Skeletal muscle cell (primary cell): ENCODE data around the gene AKR1B15.
A peak's percentile ranks its signal among the peaks of the same experiment; 100 is the strongest.
"Not testable (repeated sequence)": the region's sequence is repeated elsewhere in the genome, so short reads cannot be mapped to it uniquely, and the experiment has no call there.

ENCODE experiments used
- DNase-seq: peaks from one replicate; pipeline ENCODE4 v3.0.0-alpha.2; 2010; ENCODE audit warnings: low read depth
- H3K4me3 ChIP-seq: 2 replicates; pipeline ENCODE4 v1.5.1; 2011; ENCODE audit warnings: low read depth, mild to moderate bottlenecking, control low read depth, low read length, moderate library complexity

The AKR1B15 gene

DNA sequence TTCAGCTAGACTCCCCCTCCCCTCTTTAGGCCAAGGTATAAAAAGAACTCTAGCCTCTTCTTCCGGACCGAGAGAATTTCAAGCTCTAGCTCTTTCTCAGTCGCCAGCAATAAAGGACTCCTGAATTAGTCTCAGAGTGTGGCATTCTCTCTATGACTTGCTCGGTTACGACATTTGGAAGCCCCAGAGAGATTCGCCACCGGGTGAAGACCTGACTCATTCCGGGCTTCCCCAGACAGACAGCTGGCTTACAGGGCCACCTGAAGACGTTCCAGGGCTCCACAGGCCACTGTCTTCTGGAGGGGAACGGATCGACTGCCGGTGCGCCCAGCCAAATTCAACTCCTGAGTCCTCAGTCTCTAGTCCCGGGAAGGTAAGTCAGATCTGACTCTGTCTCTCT is at the start of gene AKR1B15:
AKR1B15 (plus strand) TSS at position 234 of the 400 bp plus-strand sequence. CDS start 15,510 bp downstream, outside the sequence.
- DNase-seq, result no peak
- no peak within 1 kb of the TSS for H3K4me3 ChIP-seq

GRCh38 chr7:134500406-134500805 is 48.5 kb upstream of the AKR1B15 start:
- no peak overlapping the region for H3K4me3 ChIP-seq
- DNase-seq, result no peak

GRCh38 chr7:134500982-134501381 is 47.9 kb upstream of the AKR1B15 start:
- H3K4me3 ChIP-seq, result no peak overlapping the region
- no peak for DNase-seq

GRCh38 chr7:134502463-134503371 is 46.2 kb upstream of the AKR1B15 start:
- no peak overlapping the region for H3K4me3 ChIP-seq
- peak; percentile 47 for DNase-seq

GRCh38 chr7:134504660-134505164 is 44.2 kb upstream of the AKR1B15 start:
- H3K4me3 ChIP-seq, result no peak overlapping the region
- DNase-seq, result no peak

GRCh38 chr7:134505856-134506255 is 43.1 kb upstream of the AKR1B15 start:
- DNase-seq, result no peak
- H3K4me3 ChIP-seq, result no peak overlapping the region

GRCh38 chr7:134509010-134509409 is 39.9 kb upstream of the AKR1B15 start:
- H3K4me3 ChIP-seq, result no peak overlapping the region
- DNase-seq, result no peak

- no peak overlapping the region for H3K4me3 ChIP-seq
- DNase-seq, result no peak
These were observed 38.3 kb upstream of the AKR1B15 start for GRCh38 chr7:134510646-134511045.

- H3K4me3 ChIP-seq, result no peak overlapping the region
- no peak for DNase-seq
These were observed 36.6 kb upstream of the AKR1B15 start for GRCh38 chr7:134512271-134512670.

- DNase-seq, result no peak
- H3K4me3 ChIP-seq, result no peak overlapping the region
These were observed 35.6 kb upstream of the AKR1B15 start for GRCh38 chr7:134513169-134513752.

GRCh38 chr7:134514106-134514505 is 34.8 kb upstream of the AKR1B15 start:
- DNase-seq, result no peak
- H3K4me3 ChIP-seq, result no peak overlapping the region

- DNase-seq, result peak; percentile 25
- no peak overlapping the region for H3K4me3 ChIP-seq
These were observed 34.2 kb upstream of the AKR1B15 start for GRCh38 chr7:134514663-134515062.

- no peak overlapping the region for H3K4me3 ChIP-seq
- peak; percentile 91 for DNase-seq
These were observed 33.1 kb upstream of the AKR1B15 start for GRCh38 chr7:134515569-134516468.

- no peak for DNase-seq
- no peak overlapping the region for H3K4me3 ChIP-seq
These were observed 28.8 kb upstream of the AKR1B15 start for GRCh38 chr7:134520130-134520529.

DNA sequence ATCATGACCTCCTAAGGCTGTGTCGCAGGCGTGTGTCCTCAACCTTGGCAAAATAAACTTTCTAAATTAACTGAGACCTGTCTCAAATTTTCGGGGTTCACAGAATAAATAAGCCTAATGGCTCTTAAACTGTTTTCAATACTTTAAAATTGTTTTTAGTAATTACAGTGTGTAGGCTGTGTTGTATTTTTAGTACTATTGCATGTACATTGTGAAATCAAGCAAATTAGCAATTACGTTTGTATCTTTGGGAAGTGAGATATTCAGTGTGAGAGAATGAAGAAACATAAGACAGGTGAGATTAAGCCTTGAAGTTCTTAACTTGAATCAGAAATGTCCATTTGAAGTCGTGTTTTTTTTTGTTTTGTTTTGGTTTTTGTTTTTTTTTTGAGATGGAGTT is 26.3 kb upstream of the AKR1B15 start:
- DNase-seq, result no peak
- H3K4me3 ChIP-seq, result no peak overlapping the region

- not testable (repeated sequence) for H3K4me3 ChIP-seq, DNase-seq
These were observed 23.5 kb upstream of the AKR1B15 start for GRCh38 chr7:134525449-134525848.

- not testable (repeated sequence) for DNase-seq, H3K4me3 ChIP-seq
These were observed 22.2 kb upstream of the AKR1B15 start for GRCh38 chr7:134526552-134527248.

DNA sequence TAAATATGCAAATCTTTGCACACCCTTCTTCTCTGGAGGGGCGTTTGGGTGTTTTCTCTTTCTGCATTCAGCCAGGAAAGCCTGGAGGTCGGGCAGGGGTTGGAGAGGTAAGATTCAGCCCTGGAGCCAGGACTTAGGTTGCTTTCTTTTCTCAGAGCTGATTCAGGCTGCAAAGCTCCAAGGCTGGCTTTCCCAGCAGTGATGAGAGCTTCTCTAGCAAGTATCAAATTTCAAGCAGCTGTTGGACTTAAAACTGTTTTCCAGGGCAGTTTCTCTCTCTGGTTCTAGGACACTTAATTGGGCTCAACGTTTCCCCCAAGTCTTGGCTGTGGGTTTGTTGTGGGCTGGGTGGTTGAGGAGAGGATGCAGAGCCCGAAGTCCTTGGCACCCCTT is 20.9 kb upstream of the AKR1B15 start:
- H3K4me3 ChIP-seq, result peak overlapping the region; percentile 19
- DNase-seq, result peak; percentile 66

- H3K4me3 ChIP-seq, result no peak overlapping the region
- DNase-seq, result no peak
These were observed 20.2 kb upstream of the AKR1B15 start for GRCh38 chr7:134528749-134529148.
